Amygdala (tissue), 56 donors: ENCODE data around the gene TMEM115.

ENCODE experiments used
- DNase-seq, 56 donors: peaks; one replicate each; lab custom pipeline; 2025; lab: John Stamatoyannopoulos, UW

The TMEM115 gene, protein sequence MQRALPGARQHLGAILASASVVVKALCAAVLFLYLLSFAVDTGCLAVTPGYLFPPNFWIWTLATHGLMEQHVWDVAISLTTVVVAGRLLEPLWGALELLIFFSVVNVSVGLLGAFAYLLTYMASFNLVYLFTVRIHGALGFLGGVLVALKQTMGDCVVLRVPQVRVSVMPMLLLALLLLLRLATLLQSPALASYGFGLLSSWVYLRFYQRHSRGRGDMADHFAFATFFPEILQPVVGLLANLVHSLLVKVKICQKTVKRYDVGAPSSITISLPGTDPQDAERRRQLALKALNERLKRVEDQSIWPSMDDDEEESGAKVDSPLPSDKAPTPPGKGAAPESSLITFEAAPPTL

GRCh38 chr3:50358911-50359759 lies at the start of gene TMEM115:
Gene TMEM115 (minus strand): TSS chr3:50359521. CDS start chr3:50359063, 458 bp downstream.
- DNase-seq, result peak; percentile 53 to 100 (median 98)

GRCh38 chr3:50408443-50408944 lies 49.2 kb upstream of the TMEM115 start:
- no peak for DNase-seq

DNA sequence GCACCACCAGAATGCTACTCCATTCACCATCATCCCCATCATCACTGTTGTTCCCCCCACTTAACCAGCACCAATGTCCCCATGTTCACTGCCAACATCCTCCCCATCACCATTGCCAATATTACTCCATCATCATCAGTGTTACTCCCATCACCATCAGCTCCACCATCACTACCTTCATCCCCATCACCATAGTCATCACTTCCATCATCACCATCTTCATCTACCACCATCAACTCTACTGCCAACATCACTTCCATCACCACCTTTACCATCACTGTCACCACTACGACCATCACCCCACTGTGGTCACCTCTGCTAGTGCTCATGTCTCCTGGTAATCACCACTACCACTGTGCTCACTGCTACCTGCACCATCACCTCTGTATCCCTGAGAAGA lies 47.2 kb upstream of the TMEM115 start:
- no peak for DNase-seq

DNA sequence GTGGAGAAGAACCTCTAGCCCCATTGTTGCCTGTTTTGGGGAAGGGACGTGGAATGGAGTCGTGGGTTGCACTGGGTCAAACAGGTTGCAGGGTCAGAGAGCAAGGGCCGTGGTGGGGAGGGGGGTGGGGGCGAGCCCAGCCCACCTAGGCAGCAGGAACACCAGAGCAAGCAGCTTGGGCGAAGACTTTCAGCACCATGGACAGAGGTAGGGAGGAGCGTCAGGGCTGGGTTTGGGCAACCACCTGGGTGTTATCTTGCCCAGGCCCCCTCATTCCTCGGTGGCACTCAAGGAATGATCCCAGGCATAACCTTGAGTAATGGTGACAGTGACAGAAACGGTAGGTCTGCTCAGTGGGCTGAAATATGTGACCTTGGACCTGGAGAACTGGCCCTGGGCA lies 45.9 kb upstream of the TMEM115 start:
- no peak for DNase-seq

GRCh38 chr3:50401978-50402595 lies 42.8 kb upstream of the TMEM115 start:
- no peak for DNase-seq

GRCh38 chr3:50396502-50396901 lies 37.2 kb upstream of the TMEM115 start:
- no peak for DNase-seq

GRCh38 chr3:50395070-50395860 lies 35.9 kb upstream of the TMEM115 start:
- no peak for DNase-seq

DNA sequence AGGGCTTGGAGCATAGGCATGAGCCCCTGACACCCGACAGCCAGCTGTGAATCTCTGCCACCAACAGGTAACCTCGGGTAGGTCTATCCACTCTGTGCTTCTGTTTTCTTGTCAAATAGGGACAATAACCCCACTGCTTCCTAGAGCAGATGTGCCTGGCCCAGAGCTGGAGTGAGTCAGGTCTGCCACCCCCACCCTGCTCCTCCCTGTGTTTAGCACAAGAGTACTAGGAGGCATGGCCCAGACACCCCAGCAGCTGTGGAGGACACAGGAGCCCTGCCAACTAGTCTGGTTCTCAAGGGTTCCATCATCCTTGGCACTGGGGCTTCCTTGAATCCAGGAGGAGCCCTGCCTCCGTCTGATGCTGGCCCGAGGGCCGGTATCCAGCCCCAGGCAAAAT lies 33.7 kb upstream of the TMEM115 start:
- no peak for DNase-seq

GRCh38 chr3:50392101-50392715 lies 32.9 kb upstream of the TMEM115 start:
- peak in 19 of 56 donors; percentile 4 to 60 (median 21) for DNase-seq

- peak in 32 of 56 donors; percentile 2 to 76 (median 24) for DNase-seq
These were observed 31.3 kb upstream of the TMEM115 start for GRCh38 chr3:50390508-50391224.

- no peak for DNase-seq
These were observed 30.1 kb upstream of the TMEM115 start for GRCh38 chr3:50389414-50389767.

DNA sequence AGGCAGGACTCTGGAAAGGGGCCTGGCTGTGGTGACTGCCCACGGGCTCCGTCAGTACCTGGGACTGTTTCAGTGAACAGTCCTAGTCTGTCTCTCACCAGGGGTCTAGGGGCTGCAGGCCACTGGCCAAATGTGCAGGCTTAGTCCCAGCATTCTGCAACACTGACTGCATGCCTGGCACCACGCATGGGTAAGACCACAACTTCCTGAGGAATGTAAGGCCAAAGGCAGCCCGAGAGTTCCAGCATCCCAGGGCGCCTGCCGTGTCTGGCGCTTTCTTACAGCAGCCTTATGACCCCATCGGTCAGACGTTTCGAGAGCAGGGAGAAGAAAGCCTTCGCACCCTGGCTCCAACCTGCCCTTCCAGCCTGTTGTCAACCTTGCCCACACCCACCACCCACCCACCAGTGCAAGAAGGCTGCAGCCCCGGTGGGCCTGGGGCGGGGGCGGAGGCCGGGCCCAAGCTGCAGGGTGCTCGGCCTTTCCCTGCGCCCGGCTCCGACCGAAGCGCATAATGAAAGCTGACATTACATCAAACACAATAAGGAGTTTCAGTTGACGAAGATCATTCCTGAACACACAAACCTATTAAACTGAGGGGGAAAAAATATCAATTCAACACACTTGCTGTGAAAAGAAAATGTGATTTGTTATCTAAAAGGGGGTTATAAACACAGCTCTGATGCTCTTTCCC lies 29.5 kb upstream of the TMEM115 start:
- no peak for DNase-seq

DNA sequence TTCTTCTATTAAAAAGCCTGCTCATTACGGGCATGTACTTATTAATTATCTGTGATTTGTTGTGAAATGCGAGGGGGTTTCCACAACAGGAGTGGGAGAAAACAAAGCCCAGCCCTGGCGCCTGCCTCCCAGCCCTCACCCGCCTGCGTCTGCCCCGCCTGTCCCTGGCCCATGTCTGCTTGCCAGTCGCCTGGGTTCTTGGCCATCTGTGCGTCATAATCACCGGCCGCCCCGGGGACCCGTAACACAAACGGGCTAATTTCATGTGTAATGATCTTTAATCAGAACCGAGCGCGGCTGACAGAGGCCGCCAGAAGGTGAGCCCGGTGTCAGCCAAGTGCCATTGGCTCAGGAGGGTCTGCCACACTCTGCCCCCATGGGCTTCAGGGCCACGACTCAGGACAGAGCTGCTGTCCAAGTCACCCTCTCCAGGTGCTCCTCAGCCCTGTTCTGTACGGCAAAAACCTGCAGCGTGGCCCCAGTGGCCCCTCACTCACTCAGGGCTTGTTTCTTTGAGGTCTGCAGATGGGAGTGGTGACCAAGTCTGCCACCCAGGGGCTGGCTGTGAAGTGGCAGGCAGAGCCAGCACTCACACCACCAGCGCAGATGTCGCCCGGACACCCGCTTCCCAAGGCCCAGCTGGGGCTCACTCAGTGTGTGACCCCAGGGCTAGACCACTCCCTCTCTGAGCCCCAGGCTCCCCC lies 28.8 kb upstream of the TMEM115 start:
- peak in 10 of 56 donors; percentile 1 to 25 (median 13) for DNase-seq

DNA sequence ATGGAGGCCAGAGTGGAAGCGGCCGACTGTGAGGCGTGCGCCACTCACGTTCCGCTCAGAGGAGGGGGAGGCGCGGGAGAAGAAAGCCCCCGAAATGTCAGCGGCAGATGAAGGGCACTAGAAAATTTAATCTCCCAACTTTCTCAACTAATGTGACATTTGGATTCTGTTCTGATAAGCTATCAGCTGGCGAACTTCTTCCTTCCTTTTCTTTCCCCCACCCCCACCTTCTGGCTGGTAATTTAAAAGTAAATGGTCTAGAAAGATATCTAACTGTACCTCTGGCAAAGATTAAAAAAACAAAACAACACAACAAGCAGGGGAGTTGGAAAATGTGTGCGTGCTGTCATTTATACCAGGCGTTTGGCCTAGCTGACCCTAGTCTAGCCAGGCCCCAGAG lies 26.4 kb upstream of the TMEM115 start:
- no peak for DNase-seq

DNA sequence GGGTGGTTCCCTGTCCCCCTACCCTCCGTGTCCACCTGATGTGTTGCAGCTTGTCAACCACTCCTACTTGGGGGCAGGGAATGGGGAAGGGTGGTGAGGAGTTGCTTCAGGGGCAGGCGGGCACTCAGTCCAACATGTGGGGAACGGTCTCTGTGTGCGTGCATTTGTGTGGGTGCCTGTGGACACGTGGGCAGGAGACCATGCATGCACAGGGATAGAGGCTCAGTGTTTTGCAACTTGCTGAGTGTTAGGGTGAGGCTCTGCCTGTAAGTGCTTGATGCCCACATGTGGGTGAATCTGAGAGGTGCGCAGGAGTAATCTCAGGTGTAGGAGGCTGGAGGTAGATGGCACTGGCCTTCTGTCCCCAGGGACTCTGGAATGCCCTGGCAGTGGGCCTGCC lies 24.4 kb upstream of the TMEM115 start:
- DNase-seq, result no peak

DNA sequence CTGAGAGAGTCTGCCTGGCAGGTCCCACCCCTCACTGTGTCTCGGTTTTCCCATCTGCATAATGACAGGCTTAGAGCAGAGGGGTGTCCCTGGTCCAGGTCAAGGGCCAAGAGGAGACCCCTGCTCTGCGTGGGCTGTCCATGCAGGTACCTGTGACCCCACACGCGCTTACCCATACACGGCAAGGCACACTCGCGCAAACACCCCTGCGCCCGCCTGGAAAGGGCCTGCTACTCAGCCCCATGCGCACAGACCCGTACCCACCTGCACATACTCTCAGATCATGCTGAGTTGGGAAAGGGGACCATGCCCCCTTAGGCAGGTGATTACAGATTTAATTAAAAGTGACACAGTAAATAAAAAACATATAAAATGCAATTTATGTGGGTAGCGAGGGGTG lies 23.4 kb upstream of the TMEM115 start:
- peak in 1 of 56 donors; percentile 23 for DNase-seq

GRCh38 chr3:50381383-50381782 lies 22.1 kb upstream of the TMEM115 start:
- DNase-seq, result no peak
